GM18858 (cell line): ENCODE measurements around the gene S100A10.

Experiments used
- ATAC-seq: cut with Tn5 transposase; IDR thresholded peaks from one replicate; pipeline ENCODE4 v1.9.1; 2021; ENCODE audit not compliant: unreplicated experiment

The S100A10 gene

DNA sequence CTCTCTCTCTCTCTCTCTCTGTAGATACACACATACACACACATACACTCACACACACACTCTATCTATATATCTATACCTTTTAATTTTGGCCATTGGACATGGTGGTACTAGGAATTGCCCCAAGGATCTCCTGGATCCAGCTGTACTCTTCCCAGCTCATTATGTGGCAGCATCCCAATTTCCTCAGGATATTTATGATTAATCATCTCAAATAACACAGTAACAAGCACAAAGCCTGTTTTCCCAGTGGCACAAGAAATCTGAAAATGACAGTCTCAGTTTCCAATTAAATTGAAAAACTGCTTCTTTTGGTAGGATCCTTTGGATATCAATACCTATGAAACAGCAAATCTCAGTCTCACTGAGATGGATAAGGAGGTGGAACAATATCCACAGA is 27.6 kb downstream of the S100A10 start:
- ATAC-seq = no peak

DNA sequence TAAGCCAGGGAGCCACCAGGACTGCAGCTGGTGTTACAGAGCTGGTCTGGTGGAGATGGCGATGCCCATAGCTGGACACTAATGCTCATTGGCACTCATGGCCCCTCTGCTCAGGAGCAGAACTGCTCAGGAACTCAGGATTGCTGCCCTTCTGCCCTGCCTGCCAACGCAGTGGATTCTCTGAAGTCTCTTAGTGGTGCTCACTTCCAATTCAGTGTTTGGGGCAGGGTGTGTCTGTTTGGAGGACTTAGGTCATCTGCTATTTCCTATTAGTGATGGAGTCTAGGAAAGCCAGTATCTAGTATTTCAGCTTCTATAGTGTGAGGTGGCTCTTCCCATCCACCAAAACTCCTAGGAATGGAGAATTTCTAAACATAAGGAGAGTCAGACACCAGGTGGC is 29.1 kb downstream of the S100A10 start:
- no peak for ATAC-seq

DNA sequence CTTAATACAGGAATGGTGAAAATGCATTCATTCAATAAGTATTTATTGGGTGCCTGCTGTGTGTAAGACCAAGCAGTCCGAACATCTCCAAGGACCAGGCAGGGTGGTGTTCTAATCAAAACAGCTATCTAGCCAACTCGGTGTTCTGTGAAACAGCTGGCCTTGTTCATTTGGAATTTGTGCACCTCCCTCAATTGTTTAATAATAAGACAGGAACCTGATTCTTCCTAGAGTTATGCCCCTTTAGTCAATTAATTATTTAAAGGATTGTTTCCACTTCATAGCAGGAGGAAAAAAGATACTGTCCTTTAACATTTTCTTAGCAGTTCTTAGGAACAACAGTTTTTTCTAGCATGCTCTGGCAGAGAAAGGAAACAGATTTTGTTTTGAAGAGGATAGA is 30.4 kb downstream of the S100A10 start:
- ATAC-seq = no peak

DNA sequence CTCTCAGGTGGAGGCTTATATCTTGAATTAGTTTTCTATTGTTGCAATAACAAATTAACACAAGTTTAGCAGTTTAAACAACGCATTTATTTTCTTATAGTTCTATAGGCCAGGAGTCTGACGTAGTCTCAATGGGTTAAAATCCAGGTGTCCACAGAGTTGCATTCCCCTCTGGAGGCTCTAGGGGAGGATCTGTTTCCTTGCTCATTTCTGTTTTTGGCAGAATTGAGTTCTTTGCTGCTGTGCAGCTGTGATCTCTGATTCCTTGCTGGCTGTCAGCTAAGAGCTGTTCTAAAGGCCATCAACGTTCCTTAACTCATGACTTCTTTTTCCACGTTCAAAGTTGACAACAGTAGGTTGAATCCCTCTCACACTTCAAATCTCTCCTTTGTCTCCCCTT is 31.8 kb downstream of the S100A10 start:
- no peak for ATAC-seq

DNA sequence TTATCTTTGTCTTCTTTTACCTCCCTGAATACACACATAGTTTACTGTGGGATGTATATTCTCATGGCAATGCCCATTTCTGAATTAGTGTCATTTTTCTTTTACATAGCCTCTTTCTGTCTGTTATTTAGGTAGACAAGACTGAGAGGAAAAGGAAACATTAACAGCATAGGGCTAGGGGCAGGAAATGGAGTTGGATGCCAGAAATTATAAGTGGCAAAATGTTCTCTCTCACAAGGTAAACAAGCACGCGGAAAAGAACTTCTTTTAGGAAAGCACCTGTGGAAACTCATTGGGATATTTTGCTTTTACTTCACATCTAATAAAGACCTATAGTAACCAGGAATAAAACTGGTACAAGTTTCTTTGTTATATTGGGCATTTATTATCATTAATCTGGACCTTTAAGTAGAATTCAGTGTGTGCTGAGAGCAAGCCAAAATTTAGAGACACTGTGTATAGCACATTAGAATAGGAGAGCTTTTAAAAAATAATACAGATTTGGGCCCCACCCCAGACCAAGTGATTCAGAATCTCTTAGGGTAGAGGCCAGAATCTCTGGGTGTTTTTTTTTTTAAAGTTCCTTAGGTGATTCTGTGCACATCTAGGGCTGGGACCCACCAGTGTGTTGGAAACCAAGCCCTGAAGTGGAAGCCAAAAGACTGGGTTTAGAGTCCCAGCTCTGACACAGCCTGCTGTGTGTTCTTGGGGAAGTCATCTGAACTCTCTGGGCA is 32.7 kb downstream of the S100A10 start:
- ATAC-seq = no peak

DNA sequence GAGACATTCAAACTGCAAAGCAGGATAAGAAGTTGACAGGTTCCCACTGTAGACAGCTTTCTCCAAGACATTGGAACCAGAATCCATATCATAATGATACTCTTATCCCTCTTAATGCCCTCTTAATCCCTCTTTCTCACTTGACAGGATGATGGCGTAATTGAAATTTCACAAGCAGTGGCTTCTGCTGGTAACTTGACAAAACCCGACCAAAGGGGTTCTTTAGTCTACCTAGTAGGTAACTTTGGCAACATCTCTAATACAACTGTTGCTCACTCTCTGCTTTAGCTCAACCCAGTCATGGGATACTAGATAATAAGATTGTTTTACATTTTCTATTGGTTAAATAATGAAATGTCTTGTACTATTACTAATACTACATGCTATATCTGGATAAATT is 34.7 kb downstream of the S100A10 start:
- no peak for ATAC-seq

DNA sequence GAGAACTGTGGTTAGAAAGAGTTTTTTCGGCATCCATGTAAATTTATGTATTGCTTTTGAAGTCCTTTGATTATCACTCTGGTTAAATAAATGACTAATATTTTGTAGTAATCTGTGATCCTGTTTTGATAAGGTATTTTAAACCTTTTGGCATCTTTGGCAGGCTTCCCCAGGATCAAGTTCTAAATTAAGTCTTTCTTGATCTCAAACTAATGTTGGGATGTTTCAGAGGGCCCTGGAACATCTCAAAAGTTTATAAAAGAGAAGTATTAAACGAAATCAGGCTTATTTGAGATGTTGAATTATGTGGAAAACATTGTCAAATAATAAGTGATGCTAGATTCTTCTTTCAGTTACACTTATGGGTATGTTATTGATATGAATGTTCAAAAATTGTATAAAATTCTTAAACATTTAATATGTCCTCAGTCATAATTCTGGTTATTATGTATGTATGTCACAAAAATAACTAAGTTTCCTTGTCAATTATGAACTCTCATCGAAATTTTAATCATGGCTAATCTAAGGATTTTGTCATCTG is 36.6 kb downstream of the S100A10 start:
- ATAC-seq = no peak

DNA sequence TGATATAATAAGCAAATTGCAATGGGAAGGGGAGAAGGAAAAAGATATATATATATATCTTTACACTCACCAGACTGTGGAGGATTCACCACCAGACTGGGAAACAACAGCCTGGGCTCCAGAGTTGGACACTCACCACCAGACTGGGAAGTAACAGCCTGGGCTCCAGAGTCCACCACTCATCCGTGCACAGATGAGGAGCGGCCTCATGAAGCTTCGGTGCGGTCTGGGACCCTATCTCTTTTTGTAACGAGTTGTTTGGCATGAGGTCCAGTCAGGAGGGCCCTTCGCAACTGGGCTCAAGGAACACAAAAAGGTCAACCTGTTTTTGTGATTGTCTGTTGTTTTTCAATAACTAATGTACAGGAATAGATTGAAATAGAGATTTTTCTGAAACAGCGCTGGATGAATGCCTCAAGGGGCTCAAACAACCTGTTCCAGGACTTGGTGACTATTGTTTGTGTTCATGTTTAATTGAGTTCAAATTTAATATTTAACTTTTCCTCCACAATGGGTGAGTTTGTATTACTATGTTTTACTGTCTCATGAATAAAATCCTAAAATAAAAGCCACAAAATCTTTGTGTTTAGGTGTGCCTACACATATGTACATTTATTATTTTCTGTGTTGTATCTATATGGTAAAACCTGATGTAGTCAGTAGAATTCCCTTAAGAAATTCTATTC is 40.1 kb downstream of the S100A10 start:
- no peak for ATAC-seq

DNA sequence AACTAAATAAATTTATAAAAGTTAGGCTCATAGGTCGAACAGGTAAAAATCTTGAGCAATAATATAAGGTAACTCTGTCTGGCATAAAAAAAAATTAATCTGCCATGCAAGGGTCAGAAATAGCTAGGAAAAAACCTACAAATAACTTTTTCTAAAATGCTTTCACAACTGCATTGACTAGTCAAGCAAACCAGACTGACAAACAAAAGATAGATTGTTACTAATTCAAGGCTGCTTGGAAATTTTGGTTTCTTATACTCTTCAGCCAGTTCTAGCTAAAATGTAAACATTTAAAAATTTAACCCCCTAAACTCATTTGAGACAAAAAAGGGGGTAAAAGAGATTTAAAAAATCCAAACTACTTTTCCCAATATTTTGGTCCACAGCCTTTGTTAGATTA is 40.8 kb downstream of the S100A10 start:
- ATAC-seq = no peak

DNA sequence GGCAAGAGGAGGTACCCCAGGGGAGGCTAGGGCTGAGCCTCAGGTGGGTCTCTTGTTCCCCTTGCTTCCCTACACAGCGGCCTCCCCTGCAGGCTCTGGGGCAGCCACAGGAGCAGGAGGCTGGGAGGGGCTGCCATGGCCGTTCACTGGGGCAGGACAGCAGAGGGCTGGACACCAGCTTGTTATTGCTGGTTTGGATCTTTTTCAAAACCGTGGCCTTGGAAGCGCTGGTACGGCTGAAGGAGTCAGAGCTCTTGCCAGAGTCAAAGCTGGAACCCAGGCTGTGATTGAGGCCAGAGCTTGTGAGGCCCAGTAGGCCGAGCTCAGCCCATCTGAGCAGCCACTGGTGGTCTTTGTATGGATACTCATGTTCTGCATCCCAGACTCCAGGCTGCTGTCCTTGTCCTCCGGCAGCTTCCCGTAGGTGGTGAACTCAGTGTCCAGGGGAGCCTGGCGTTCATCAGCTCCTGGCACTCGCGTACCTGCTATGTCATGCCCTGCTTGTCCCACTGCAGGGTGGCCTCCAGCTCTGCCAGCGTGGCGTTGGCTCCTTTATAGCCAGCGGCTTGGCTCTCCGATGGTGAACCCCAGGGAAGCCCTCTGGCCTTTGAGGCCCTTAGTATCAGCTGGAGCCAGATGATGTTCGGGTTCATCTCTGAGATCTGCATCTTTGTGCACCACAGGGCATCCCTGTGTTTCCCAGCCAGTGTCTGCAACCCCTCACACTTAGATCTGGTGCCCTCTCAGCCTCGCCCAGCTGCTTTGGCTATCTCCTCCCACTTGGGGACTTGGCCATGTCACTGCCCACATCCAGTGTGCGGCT is 44.1 kb downstream of the S100A10 start:
- no peak for ATAC-seq

DNA sequence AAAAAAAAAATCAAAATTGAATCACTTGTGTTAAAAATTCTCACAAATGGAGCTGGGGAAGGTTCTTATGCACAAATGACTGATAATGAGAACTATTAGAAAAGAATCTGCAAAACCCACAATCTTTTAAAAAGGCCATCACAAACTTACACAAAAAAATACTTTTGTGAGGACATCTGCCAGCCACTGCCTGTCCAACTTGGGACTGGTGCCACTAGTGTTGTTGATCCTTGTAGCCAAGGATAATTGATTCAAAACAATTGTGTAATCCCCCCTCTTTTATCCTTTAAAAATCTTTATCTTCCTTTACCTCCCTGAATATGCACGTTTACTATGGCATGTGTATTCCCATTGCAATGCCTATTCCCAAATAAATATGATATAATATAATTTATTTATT is 45.2 kb downstream of the S100A10 start:
- ATAC-seq = no peak

DNA sequence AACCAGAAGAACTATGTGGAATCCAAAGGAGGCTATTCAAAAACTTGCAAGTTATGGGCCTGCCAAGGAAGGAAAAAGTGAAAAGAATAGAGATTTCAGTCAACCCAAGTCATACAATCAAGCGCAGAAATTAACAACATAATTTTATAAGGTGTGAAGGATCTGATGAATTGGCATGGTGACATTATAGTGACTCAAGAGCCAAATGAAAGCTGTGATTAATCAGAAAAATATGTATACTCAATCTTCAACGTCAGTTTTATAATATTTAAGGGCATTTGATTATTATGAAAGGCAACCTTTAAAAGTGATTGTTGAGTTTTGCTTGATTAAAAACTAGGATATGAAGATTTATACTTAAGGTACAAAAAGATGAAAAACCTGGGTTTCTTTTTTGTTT is 46.5 kb downstream of the S100A10 start:
- no peak for ATAC-seq

DNA sequence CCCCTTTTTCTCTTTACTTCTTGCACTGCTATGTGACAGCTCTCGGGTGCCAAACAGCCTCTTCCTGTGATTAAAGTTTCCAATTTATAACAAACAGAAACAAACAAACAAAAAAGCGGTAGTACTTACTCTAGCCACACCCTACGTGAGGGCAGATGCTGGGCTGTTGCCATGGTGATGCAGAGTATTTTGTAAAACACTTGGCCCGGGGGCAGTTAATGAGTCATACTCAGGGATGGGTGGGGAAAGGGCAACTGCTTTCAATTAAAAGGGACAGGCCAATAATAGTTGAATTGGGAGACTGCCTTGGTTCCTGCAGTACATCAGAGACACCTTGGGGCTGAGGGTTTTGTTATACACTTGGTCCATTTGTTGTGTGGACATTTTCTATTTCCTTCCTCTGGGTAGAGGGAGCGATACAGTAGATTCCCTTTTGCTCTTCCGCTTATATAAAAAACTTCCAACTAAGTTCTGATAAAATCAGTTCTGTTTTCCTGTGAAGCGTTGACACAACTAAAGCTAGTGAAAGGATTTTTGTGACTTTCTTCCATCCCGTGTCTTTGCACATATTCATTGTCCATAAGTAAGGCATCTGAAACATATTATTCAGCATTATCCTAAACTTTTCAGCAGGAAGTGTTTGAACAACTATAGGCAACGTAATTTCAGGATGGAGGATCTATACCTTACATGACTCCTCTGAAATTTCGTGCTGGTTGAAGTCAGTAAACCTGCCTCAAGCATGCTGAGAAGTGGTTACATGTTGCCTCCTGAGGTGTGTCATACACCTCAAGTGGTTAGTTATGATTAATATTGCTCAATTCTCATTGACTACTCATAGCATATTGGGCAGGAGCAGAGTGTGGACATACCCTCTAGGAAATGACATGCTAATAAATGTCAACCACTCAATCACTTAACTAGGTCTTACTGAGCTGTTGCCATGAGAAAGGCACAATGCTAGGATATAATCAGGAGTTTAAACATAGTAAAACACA is 47.6 kb downstream of the S100A10 start:
- no peak for ATAC-seq

DNA sequence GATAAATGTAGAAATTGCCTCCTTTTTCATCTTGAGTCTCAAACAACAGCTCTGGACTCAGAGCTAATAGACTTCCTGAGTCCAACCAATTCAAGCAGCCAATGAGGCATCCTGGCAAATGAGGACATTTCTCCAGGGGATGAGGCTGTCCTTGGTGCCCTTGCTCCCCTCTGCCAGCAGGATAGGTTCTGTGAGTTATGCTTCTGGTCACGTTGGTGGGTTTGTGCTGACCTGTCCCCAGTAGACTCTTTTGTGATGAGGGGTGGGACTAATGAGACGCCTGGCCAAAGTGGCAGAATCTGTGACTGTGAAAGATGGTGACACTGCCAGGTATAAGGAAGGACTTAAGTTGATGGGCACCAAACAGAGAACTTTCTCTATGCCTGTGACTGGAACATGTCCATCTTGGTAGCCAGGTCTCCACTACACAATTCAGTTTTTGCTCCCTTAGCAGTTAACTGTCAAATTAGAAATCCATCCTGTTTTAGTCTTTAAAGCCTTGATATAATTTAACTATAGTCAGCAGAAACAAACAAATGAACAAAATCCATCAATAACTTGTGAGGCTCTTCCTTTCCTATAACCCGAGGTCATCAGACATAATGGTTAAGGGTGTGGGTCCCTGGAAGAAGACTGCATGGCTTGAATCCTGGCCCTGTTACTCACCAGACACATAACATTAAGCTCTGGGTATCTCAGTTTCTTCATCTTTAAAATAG is 48.6 kb downstream of the S100A10 start:
- no peak for ATAC-seq

DNA sequence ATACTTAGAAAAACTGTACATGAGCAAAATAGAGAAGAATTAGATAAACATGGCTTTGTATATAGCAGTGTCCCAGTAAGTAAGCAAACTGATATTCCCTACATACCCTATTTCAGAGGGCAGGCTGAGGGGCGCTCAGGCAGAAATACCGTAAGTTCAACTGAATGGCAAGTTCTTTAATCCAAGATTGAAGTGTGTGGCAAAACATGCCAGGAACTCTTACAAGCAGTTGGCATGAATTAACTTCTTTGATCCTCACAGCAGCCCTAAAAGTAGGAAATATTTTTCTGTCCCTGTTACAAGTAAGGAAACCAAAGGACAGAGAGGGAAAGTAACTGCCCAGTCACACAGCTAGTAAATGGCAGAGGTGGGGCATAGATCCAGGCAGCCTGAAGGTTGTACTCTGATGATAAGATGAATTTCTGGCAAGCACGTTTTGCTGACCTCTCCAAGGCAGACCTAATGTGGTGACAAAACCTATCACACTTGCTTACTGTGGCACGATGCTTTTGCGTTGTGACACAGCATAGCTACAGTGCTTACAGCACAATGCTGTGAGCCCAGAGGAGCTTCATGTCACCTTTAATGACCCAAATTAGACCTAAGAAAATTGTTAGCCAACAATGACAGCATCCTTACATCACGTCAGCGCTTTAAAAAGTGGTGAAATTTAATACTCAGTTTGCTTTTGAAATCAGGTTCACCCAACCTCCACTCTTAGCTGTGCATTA is 49.4 kb downstream of the S100A10 start:
- ATAC-seq = no peak

DNA sequence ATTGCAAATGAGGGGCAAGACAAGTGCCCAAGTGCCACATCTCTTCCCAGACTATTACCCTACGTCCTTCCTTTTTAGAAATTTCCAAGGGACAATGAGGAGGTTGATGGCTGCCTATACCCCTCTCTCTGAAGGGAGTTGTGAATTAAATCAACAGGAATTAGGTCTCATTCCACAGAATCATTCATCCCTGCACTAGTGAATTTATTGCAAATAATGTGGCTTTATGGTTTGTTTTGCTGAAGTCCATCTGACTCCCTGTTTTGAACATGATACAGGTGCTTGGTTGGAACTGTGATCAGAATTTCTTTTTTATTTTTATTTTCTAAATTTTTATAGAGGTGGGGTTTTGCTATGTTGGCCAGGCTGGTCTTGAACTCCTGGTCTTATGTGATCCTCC is 50.1 kb downstream of the S100A10 start:
- no peak for ATAC-seq

DNA sequence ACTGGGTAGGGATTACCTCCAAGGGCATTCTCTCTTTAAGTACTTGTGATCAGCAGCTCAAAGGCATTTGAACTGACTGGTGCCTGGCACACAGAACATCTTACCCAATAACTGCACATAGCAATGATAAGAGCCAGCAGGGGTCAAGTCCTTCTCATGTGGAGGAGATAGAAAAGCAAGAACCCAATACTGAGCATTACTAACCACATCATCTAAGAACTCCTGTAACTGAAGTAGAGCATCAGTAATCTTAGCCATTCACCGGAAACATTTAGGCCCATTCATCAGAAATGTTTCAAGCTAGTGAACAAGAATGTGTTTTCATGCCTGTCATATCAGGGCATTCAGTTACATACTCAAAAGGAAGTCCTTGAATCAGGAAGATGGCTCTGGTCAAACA is 50.8 kb downstream of the S100A10 start:
- no peak for ATAC-seq

DNA sequence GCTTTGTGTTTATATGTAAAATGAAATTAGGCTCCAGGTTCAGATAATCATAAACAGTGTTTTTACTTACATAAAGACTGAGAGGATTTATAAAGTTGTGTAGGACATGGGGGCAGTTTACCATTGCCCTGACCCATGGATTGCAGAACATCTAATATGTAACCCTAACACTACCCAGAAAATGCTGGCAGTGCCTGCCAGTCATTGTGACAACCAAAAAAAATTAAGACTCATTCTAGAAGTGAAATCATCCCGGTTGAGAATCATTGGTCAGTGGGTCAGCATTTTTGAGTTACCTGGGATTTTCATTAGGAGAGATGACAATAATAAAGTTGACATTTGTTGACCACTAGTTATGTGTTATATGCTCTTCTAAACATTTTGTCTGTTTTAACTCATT is 53.1 kb downstream of the S100A10 start:
- no peak for ATAC-seq

DNA sequence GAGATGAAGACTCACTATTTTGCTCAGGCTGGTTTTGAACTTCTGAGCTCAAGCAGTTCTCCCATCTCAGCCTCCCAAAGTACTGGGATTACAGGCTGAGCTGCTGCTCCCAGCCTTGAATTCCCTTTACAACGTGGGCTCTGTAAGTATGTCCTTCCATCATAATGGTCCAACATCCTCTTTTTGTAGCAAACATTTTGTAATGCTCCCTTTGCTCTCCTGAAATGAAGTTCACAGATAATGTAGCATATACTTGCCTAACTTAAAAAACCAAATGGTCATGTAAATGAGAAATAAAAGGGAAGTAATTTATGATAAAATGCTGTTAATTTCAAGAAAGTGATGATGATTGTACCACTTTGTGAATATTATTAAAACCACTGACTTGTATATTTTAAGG is 53.9 kb downstream of the S100A10 start:
- ATAC-seq = no peak
